Measurements from ENCODE around the gene PIP4K2C.

DNA sequence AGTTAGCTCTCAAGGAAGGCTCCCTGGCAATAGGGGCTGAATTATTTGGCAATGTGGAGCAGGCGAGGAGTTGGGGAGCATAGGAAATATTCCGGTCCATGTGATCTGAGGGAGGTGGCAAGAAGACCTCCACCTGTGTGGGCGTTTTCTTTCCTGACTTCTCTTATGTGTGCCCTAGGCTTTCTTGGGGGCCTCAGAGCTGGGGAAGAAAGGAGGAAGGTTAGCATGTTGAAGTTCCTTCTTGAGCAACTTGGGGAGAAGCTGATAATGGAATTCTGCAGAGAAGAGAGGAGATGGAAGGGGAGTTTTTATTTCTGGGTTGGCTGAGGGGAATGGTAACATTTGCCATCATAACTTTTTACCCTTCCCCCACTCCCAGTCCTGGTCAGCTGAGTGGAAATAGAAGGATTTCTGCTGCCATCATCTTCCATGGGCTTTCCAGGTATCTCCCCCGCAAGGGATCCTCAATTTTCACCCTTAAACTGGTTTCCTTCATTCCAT is 14.9 kb downstream of the PIP4K2C start:
- TF ChIP-seq, protein P1, sequence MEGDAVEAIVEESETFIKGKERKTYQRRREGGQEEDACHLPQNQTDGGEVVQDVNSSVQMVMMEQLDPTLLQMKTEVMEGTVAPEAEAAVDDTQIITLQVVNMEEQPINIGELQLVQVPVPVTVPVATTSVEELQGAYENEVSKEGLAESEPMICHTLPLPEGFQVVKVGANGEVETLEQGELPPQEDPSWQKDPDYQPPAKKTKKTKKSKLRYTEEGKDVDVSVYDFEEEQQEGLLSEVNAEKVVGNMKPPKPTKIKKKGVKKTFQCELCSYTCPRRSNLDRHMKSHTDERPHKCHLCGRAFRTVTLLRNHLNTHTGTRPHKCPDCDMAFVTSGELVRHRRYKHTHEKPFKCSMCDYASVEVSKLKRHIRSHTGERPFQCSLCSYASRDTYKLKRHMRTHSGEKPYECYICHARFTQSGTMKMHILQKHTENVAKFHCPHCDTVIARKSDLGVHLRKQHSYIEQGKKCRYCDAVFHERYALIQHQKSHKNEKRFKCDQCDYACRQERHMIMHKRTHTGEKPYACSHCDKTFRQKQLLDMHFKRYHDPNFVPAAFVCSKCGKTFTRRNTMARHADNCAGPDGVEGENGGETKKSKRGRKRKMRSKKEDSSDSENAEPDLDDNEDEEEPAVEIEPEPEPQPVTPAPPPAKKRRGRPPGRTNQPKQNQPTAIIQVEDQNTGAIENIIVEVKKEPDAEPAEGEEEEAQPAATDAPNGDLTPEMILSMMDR (IDR thresholded peaks at IDR 0.05; ENCODE audit: insufficient read depth, low read length, poor library complexity, severe bottlenecking) = no peak
- no peak for TF ChIP-seq EZH2phosphoT487 (conservative IDR thresholded peaks at IDR 0.05; ENCODE audit: low read length)
